M059J (cell line): ENCODE measurements around the gene RGS3. TPM values are rescaled to one million over a fixed set of nuclear protein-coding genes. Genes with fewer than 3 reads are reported as not detected.
A peak's percentile ranks its signal among the peaks of the same experiment; 100 is the strongest.
"Not testable (repeated sequence)": the region's sequence is repeated elsewhere in the genome, so short reads cannot be mapped to it uniquely, and the experiment has no call there.

Source experiments
- DNase-seq: peaks from one replicate; pipeline ENCODE4 v3.0.0-alpha.2; 2012; ENCODE audit warnings: low read depth
- total RNA-seq: library from RNA; depleted of rRNA; stranded (reverse); fragments of >200 nt; shearing (Covaris generic); gene quantifications from 2 replicates; pipeline ENCODE4 v1.2.3, GENCODE V29; 2014; rRNA removed

RGS3 gene
- 84.9 and 137 TPM in 2 replicates for total RNA-seq

- DNase-seq, result peak; percentile 72
These were observed at the start of gene RGS3 for GRCh38 chr9:113463418-113464285. Gene RGS3 (plus strand): TSS chr9:113463727. CDS start chr9:113463803, 76 bp downstream.

GRCh38 chr9:113416149-113416721 lies 47.3 kb upstream of the RGS3 start:
- no peak for DNase-seq

GRCh38 chr9:113417370-113417769 lies 46.2 kb upstream of the RGS3 start:
- no peak for DNase-seq

- DNase-seq, result no peak
These were observed 41.8 kb upstream of the RGS3 start for GRCh38 chr9:113421726-113422125.

- DNase-seq, result no peak
These were observed 38.5 kb upstream of the RGS3 start for GRCh38 chr9:113425072-113425471.

GRCh38 chr9:113426701-113427100 lies 36.8 kb upstream of the RGS3 start:
- DNase-seq, result no peak

GRCh38 chr9:113427629-113428028 lies 35.9 kb upstream of the RGS3 start:
- peak; percentile 31 for DNase-seq

- no peak for DNase-seq
These were observed 35.4 kb upstream of the RGS3 start for GRCh38 chr9:113428062-113428615.

GRCh38 chr9:113431191-113431590 lies 32.3 kb upstream of the RGS3 start:
- no peak for DNase-seq

GRCh38 chr9:113436728-113437515 lies 26.6 kb upstream of the RGS3 start:
- DNase-seq, result peak; percentile 42

- DNase-seq, result not testable (repeated sequence)
These were observed 25.8 kb upstream of the RGS3 start for GRCh38 chr9:113437716-113438115.

GRCh38 chr9:113444736-113445135 lies 18.8 kb upstream of the RGS3 start:
- DNase-seq, result no peak

GRCh38 chr9:113446323-113446740 lies 17.2 kb upstream of the RGS3 start:
- peak; percentile 58 for DNase-seq

GRCh38 chr9:113449376-113449775 lies 14.2 kb upstream of the RGS3 start:
- DNase-seq, result no peak

GRCh38 chr9:113452113-113452605 lies 11.4 kb upstream of the RGS3 start:
- DNase-seq, result no peak

- DNase-seq, result peak; percentile 88
These were observed 8.4 kb upstream of the RGS3 start for GRCh38 chr9:113454914-113455761.

- peak; percentile 46 for DNase-seq
These were observed 7.3 kb upstream of the RGS3 start for GRCh38 chr9:113456235-113456634.

- no peak for DNase-seq
These were observed 2.2 kb upstream of the RGS3 start for GRCh38 chr9:113461285-113461684.

GRCh38 chr9:113461943-113462342 lies 1.6 kb upstream of the RGS3 start:
- no peak for DNase-seq

GRCh38 chr9:113462781-113463286 lies 693 bp upstream of the RGS3 start:
- DNase-seq, result no peak

GRCh38 chr9:113464286-113464660 lies 746 bp downstream of the RGS3 start:
- DNase-seq, result no peak
